NB4 (cell line): ENCODE measurements around the gene CPNE9.

ENCODE experiments used
- POLR2A ChIP-seq: IDR thresholded peaks from 2 replicates; pipeline ENCODE4 v1.6.1; 2011; ENCODE audit warnings: mild to moderate bottlenecking; ENCODE audit not compliant: insufficient read length; ENCODE audit errors: extremely low read depth
- TF ChIP-seq, protein P1 (sequence below): IDR thresholded peaks from one replicate; pipeline ENCODE4 v1.5.1; 2012; ENCODE audit warnings: low read depth, low read length
- TF ChIP-seq, protein P2 (sequence below): IDR thresholded peaks from 2 replicates; pipeline ENCODE4 v1.6.1; 2011; ENCODE audit warnings: low read depth, low read length

- TF ChIP-seq, protein P1, sequence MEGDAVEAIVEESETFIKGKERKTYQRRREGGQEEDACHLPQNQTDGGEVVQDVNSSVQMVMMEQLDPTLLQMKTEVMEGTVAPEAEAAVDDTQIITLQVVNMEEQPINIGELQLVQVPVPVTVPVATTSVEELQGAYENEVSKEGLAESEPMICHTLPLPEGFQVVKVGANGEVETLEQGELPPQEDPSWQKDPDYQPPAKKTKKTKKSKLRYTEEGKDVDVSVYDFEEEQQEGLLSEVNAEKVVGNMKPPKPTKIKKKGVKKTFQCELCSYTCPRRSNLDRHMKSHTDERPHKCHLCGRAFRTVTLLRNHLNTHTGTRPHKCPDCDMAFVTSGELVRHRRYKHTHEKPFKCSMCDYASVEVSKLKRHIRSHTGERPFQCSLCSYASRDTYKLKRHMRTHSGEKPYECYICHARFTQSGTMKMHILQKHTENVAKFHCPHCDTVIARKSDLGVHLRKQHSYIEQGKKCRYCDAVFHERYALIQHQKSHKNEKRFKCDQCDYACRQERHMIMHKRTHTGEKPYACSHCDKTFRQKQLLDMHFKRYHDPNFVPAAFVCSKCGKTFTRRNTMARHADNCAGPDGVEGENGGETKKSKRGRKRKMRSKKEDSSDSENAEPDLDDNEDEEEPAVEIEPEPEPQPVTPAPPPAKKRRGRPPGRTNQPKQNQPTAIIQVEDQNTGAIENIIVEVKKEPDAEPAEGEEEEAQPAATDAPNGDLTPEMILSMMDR, result no peak
- no peak for TF ChIP-seq POLR2A
- TF ChIP-seq, protein P2, sequence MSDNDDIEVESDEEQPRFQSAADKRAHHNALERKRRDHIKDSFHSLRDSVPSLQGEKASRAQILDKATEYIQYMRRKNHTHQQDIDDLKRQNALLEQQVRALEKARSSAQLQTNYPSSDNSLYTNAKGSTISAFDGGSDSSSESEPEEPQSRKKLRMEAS, result no peak
Measured at GRCh38 chr3:9765865-9766264, 62.2 kb downstream of the CPNE9 start.
